Measurements from ENCODE around the gene PLCXD1. TPM values are rescaled to one million over a fixed set of nuclear protein-coding genes. Genes with fewer than 3 reads are reported as not detected.

PLCXD1 gene
- total and polyA plus RNA-seq, 9 of the 15 experiments (the other 6 are each of a cell fraction or from before 2014, with no cell fraction given): 6.0 to 60.2 (median 39.5) TPM

DNA sequence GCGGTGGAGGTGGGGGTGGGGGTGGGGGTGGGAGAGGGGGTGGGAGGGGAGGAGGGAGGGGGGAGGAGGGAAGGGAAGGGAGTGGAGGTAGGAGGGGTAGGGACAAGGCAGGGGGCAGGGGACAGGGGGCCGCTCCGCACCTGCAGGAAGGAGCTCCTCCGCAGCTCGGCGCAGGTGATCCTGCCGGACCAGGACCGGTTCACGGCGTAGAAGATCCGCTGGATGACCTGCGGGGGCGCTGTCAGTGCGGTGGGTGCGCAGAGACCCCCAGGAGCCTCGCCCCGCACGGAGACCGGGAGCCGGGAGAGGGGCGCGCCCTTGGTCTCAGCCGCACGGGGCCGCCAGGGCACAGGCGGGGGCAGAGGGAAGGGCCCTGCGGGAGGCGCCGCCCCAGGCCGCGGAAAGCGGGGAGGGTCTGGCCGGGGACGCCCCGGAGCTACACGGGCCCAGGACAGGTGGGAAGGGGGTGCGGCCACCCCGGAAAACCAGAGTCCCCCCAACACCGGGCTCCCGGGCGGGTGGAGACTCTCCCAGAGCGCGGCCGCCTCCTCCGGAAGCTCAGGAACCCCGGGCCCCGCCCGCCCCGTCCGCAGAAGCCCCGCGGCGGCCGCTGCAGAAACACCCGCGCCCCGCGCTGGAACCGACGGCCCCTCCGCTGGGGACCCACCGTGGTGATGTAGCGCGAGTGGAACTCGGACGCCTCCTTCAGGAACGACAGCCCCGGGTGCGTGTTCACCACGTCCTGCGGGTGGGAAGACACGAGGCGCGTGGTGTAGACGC is 65.0 kb downstream of the PLCXD1 start:
- H4K20me1 ChIP-seq (replicated peaks; ENCODE audit: control insufficient read depth, insufficient read depth, low read length): no peaks in the 10 kb centered on the region
- ChIA-PET CTCF (ENCODE audit: low intra/inter-chr PET ratio) (no interaction called here), POLR2A (no interaction called here)
- WGBS (ENCODE audit: insufficient coverage, low coverage, missing lambda C conversion rate): no CpG with 5 or more reads among the region's 75 CpGs
- H3K79me2 ChIP-seq (ENCODE audit: control insufficient read depth, insufficient read depth, low read length): no peaks in the 10 kb centered on the region
- 0 out of 5 replicates have a peak, but pooled peaks cover 0 to 4% of the 10 kb centered on the region in 2 experiments for H3K4me1 ChIP-seq (replicated peaks in 1 of 2; ENCODE audit: control insufficient read depth in 2 of 2, insufficient read depth in 2 of 2, low read length in 2 of 2)
- in situ Hi-C loops (cut with MboI): no loop called here
- H3K4me2 ChIP-seq (ENCODE audit: insufficient read depth, low read length): no peak overlapping the region
- H3K9me1 ChIP-seq (ENCODE audit: control insufficient read depth, insufficient read depth, low read length): no peaks in the 10 kb centered on the region
- intact Hi-C loops (cut with micrococcal nuclease): no loop called here
- H2AFZ ChIP-seq (ENCODE audit: low read depth, low read length): no peak overlapping the region
- H3K9me3 ChIP-seq (replicated peaks; ENCODE audit: control insufficient read depth, insufficient read depth, low read depth, low read length): no peaks in the 10 kb centered on the region
- no peak for FAIRE-seq
- H3K4me3 ChIP-seq: no peak overlapping the region
- no peaks in the 10 kb centered on the region for H3K36me3 ChIP-seq (ENCODE audit: control insufficient read depth, insufficient read depth, low read length)
- H3K27ac ChIP-seq (ENCODE audit: extremely low read depth, low read depth, low read length): no peak overlapping the region
- ATAC-seq: no peak
- no peaks in the 10 kb centered on the region for H3K27me3 ChIP-seq (ENCODE audit: control insufficient read depth in 2 of 2, insufficient read depth in 2 of 2, low read length in 2 of 2)
- H3K9ac ChIP-seq (ENCODE audit: insufficient read depth in 1 of 2, low read depth in 2 of 2, low read length in 2 of 2): no peak overlapping the region
- no TSS peak for BruUV-seq (replicated peaks)
- no peak for DNase-seq (ENCODE audit: extremely low read depth in 1 of 4, low spot score in 3 of 4)
- TF ChIP-seq, protein P1, sequence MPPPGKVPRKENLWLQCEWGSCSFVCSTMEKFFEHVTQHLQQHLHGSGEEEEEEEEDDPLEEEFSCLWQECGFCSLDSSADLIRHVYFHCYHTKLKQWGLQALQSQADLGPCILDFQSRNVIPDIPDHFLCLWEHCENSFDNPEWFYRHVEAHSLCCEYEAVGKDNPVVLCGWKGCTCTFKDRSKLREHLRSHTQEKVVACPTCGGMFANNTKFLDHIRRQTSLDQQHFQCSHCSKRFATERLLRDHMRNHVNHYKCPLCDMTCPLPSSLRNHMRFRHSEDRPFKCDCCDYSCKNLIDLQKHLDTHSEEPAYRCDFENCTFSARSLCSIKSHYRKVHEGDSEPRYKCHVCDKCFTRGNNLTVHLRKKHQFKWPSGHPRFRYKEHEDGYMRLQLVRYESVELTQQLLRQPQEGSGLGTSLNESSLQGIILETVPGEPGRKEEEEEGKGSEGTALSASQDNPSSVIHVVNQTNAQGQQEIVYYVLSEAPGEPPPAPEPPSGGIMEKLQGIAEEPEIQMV (tag; conservative IDR thresholded peaks at IDR 0.05; ENCODE audit: low read depth): no peak
- TF ChIP-seq ARID1B (IDR thresholded peaks at IDR 0.05): no peak
- no peak for TF ChIP-seq RBBP5 (IDR thresholded peaks at IDR 0.05; ENCODE audit: borderline replicate concordance, insufficient read depth, low read length, poor library complexity, severe bottlenecking)
- TF ChIP-seq HES1 (IDR thresholded peaks at IDR 0.05; ENCODE audit: low read depth): no peak
- TF ChIP-seq, protein P2, sequence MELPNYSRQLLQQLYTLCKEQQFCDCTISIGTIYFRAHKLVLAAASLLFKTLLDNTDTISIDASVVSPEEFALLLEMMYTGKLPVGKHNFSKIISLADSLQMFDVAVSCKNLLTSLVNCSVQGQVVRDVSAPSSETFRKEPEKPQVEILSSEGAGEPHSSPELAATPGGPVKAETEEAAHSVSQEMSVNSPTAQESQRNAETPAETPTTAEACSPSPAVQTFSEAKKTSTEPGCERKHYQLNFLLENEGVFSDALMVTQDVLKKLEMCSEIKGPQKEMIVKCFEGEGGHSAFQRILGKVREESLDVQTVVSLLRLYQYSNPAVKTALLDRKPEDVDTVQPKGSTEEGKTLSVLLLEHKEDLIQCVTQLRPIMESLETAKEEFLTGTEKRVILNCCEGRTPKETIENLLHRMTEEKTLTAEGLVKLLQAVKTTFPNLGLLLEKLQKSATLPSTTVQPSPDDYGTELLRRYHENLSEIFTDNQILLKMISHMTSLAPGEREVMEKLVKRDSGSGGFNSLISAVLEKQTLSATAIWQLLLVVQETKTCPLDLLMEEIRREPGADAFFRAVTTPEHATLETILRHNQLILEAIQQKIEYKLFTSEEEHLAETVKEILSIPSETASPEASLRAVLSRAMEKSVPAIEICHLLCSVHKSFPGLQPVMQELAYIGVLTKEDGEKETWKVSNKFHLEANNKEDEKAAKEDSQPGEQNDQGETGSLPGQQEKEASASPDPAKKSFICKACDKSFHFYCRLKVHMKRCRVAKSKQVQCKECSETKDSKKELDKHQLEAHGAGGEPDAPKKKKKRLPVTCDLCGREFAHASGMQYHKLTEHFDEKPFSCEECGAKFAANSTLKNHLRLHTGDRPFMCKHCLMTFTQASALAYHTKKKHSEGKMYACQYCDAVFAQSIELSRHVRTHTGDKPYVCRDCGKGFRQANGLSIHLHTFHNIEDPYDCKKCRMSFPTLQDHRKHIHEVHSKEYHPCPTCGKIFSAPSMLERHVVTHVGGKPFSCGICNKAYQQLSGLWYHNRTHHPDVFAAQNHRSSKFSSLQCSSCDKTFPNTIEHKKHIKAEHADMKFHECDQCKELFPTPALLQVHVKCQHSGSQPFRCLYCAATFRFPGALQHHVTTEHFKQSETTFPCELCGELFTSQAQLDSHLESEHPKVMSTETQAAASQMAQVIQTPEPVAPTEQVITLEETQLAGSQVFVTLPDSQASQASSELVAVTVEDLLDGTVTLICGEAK (IDR thresholded peaks at IDR 0.05): no peak
- TF ChIP-seq, protein P2 (CRISPR knock-in tag; IDR thresholded peaks at IDR 0.05): no peak
- no peak for TF ChIP-seq EZH2 (IDR thresholded peaks at IDR 0.05; ENCODE audit: borderline replicate concordance, low read depth, low read length)
- TF ChIP-seq CBX5 (IDR thresholded peaks at IDR 0.05; ENCODE audit: borderline replicate concordance, low read depth): no peak
- no peak for TF ChIP-seq SRF (CRISPR knock-in tag; IDR thresholded peaks at IDR 0.05)
